ENCODE measurements around the gene SSH2. TPM values are rescaled to one million over a fixed set of nuclear protein-coding genes. Genes with fewer than 3 reads are reported as not detected.
"Not testable (repeated sequence)": the region's sequence is repeated elsewhere in the genome, so short reads cannot be mapped to it uniquely, and the experiment has no call there.

SSH2 gene
- total RNA-seq, 1 donor from 2014 or later, result 46.5 TPM

DNA sequence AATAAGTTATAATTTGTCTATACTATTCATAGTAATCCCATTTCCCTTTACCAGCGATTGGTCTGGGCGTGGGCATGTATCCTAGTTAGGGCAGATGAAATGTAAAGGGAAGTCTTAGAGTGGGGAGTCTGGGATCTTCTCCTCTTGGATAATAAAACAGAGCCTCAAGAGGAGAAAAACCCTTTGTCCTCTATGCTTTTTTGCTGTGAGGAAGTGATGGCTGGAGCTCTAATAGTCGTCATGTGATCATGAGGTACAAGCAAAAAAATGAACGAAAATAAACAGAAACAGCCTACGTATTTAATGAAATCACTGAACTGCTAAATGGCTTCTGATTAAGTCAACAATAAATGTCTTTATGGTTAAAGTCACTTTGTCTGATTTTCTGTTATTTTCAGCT lies 38.2 kb upstream of the SSH2 start:
- Mint-ChIP-seq H3K9me3 (ENCODE audit: unreplicated experiment) (peaks cover 2% of the 10 kb centered on the region), H3K4me3 (ENCODE audit: unreplicated experiment) (no peak overlapping the region), H3K27ac (ENCODE audit: unreplicated experiment) (no peak overlapping the region), H3K4me1 (ENCODE audit: low read depth, unreplicated experiment) (no peaks in the 10 kb centered on the region), H3K27me3 (ENCODE audit: unreplicated experiment) (peaks cover 3% of the 10 kb centered on the region), H3K36me3 (ENCODE audit: unreplicated experiment) (no peaks in the 10 kb centered on the region)
- TF ChIP-seq, protein P1, sequence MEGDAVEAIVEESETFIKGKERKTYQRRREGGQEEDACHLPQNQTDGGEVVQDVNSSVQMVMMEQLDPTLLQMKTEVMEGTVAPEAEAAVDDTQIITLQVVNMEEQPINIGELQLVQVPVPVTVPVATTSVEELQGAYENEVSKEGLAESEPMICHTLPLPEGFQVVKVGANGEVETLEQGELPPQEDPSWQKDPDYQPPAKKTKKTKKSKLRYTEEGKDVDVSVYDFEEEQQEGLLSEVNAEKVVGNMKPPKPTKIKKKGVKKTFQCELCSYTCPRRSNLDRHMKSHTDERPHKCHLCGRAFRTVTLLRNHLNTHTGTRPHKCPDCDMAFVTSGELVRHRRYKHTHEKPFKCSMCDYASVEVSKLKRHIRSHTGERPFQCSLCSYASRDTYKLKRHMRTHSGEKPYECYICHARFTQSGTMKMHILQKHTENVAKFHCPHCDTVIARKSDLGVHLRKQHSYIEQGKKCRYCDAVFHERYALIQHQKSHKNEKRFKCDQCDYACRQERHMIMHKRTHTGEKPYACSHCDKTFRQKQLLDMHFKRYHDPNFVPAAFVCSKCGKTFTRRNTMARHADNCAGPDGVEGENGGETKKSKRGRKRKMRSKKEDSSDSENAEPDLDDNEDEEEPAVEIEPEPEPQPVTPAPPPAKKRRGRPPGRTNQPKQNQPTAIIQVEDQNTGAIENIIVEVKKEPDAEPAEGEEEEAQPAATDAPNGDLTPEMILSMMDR (IDR thresholded peaks at IDR 0.05; ENCODE audit: partially characterized antibody, unreplicated experiment), result no peak
- no peak for DNase-seq

DNA sequence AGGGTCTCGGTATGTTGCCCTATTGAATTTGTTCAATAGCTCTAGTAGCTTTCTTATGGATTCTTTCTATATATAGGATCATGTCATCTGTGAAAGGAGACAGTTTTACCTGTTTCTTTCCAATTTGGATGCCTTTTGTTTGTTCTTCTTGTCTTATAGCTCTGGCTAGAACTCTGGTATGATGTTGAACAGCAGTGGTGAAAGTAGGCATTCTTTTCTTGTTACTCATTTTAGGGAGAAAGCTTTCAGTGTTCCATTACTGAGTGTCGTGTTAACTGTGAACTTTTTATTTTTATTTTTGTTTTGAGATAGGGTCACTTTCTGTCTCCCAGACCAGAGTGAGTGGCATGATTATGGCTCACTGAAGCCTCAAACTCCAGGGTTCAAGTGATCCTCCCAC lies 32.6 kb upstream of the SSH2 start:
- H3K27me3 Mint-ChIP-seq (ENCODE audit: unreplicated experiment), result peaks cover 4% of the 10 kb centered on the region
- no peaks in the 10 kb centered on the region for H3K4me1 Mint-ChIP-seq (ENCODE audit: low read depth, unreplicated experiment)
- DNase-seq, result no peak
- H3K9me3 Mint-ChIP-seq (ENCODE audit: unreplicated experiment), result no peaks in the 10 kb centered on the region
- no peak overlapping the region for H3K4me3 Mint-ChIP-seq (ENCODE audit: unreplicated experiment)
- H3K27ac Mint-ChIP-seq (ENCODE audit: unreplicated experiment), result no peak overlapping the region
- no peaks in the 10 kb centered on the region for H3K36me3 Mint-ChIP-seq (ENCODE audit: unreplicated experiment)
- TF ChIP-seq, protein P1 (IDR thresholded peaks at IDR 0.05; ENCODE audit: partially characterized antibody, unreplicated experiment), result no peak

DNA sequence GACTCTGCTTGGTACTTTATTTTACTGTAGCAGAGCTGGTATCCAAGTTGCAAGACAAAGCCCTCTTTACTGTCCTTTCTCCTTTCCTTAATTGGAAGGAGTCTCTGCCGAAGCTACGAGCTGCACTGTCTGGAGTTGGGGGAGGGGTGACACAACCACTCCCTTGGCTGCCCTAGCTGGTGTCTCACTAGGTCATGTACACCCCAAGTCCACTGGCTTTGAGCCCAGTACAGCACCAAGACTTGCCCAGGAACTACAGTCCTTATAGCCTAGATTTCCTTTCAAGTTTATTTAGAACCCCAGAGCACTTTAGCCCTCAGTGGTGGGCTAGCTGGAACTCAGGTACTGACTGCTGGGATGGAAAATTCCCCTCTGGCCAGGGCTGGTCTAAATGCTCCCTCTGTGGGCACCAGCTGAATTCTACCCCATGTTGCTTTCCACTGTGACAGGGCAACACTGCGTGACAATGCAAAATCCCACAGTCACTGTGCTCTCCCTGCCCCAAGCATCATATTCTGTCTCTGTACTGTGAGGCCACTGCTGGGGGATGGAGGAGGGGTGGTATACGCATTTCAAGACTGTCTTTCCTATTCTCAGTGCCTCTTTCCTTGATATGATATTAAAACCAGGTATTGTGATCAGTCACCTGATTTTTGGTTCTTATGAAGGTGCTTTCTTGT lies 29.8 kb upstream of the SSH2 start:
- no peak overlapping the region for H3K27ac Mint-ChIP-seq (ENCODE audit: unreplicated experiment)
- peaks cover 5% of the 10 kb centered on the region for H3K36me3 Mint-ChIP-seq (ENCODE audit: unreplicated experiment)
- TF ChIP-seq, protein P1 (IDR thresholded peaks at IDR 0.05; ENCODE audit: partially characterized antibody, unreplicated experiment), result no peak
- H3K4me3 Mint-ChIP-seq (ENCODE audit: unreplicated experiment), result no peak overlapping the region
- no peaks in the 10 kb centered on the region for H3K4me1 Mint-ChIP-seq (ENCODE audit: low read depth, unreplicated experiment)
- H3K9me3 Mint-ChIP-seq (ENCODE audit: unreplicated experiment), result no peaks in the 10 kb centered on the region
- peaks cover 4% of the 10 kb centered on the region for H3K27me3 Mint-ChIP-seq (ENCODE audit: unreplicated experiment)
- DNase-seq, result no peak

DNA sequence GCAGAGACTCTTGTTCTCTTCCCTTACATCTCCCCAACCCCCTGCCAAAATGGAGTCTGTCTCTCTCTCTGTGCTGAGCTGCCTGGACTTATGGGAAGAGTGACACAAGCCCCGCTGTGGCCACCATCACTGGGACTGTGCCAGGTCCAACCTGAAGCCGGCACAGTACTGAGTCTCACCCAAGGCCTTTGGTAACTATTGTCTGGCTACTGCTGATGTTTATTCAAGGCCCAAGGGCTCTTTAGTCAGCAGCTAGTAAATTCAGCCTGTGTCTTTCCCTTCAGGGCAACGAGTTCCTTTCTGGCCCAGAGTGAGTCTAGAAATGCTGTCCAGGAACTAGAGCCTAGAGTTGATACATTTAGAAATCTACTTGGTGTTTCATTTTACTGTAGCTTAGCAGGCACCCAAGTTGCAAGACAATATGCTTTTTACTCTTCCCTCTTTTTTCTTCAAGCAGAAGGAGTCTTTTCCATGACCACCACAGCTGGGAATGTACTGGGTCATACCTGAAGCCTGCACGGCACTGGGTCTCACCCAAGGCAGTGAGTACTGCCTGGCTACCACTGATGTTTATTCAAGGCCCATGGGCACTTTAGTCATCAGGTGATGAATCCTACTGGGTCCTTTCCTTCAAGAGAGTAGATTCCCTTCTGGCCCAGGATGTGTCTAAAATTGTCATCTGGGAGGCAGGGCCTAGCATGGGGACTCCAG lies 29.1 kb upstream of the SSH2 start:
- H3K9me3 Mint-ChIP-seq (ENCODE audit: unreplicated experiment), result no peaks in the 10 kb centered on the region
- H3K4me1 Mint-ChIP-seq (ENCODE audit: low read depth, unreplicated experiment), result no peaks in the 10 kb centered on the region
- H3K27me3 Mint-ChIP-seq (ENCODE audit: unreplicated experiment), result peaks cover 2% of the 10 kb centered on the region
- DNase-seq, result no peak
- no peak overlapping the region for H3K4me3 Mint-ChIP-seq (ENCODE audit: unreplicated experiment)
- H3K27ac Mint-ChIP-seq (ENCODE audit: unreplicated experiment), result no peak overlapping the region
- TF ChIP-seq, protein P1 (IDR thresholded peaks at IDR 0.05; ENCODE audit: partially characterized antibody, unreplicated experiment), result no peak
- peaks cover 5% of the 10 kb centered on the region for H3K36me3 Mint-ChIP-seq (ENCODE audit: unreplicated experiment)

DNA sequence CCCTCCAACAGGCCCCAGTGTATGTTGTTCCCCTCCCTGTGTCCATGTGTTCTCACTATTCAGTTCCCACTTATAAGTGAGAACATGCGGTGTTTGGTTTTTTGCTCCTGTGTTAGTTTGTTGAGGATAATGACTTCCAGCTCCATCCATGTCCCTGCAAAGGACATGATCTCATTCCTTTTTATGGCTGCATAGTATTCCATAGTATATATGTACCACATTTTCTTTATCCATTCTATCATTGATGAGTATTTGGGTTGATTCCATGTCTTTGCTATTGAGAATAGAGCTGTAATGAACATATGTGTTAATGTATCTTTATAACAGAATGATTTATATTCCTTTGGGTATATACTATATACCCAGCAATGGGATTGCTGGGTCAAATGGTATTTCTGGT lies 27.5 kb upstream of the SSH2 start:
- H3K27ac Mint-ChIP-seq (ENCODE audit: unreplicated experiment); H3K27me3 Mint-ChIP-seq (ENCODE audit: unreplicated experiment); H3K9me3 Mint-ChIP-seq (ENCODE audit: unreplicated experiment); H3K4me1 Mint-ChIP-seq (ENCODE audit: low read depth, unreplicated experiment); DNase-seq; H3K4me3 Mint-ChIP-seq (ENCODE audit: unreplicated experiment): not testable (repeated sequence)
- H3K36me3 Mint-ChIP-seq (ENCODE audit: unreplicated experiment), result peaks cover 10% of the 10 kb centered on the region
